ENCODE data around the gene ZNHIT1.

- no peak for TF ChIP-seq POLR2A (IDR thresholded peaks at IDR 0.05)
- no peak for TF ChIP-seq CTCF (IDR thresholded peaks at IDR 0.05)
These were observed 7.7 kb downstream of the ZNHIT1 start for GRCh38 chr7:101225650-101226049.

Data from body of pancreas (tissue), 4 donors.